ENCODE results near the gene SERGEF.

DNA sequence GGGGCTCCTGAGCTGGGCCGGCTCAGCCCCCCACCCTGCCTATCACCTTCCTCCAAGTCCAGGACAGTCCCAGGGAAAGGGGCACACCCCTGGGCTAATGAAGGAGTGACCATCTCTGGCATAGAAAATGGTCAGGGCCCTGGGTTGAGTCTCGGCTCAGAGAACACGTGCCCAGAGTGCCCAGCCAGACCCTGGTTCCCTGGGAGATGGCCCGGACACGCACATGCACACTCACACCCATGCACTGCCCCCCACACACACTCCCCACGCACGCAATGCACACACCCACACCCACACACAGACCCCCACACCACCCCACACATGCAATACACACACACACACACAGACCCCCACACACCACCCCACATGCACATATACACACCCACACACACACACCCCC lies 249.6 kb downstream of the SERGEF start:
- TF ChIP-seq GATA2 (IDR thresholded peaks at IDR 0.05; ENCODE audit: low read depth, low read length) (no peak), GATA3 (IDR thresholded peaks at IDR 0.05; ENCODE audit: low read depth, low read length) (no peak)

All from SH-SY5Y (cell line).